Measurements from ENCODE around the gene MBLAC2.

Gene MBLAC2

DNA sequence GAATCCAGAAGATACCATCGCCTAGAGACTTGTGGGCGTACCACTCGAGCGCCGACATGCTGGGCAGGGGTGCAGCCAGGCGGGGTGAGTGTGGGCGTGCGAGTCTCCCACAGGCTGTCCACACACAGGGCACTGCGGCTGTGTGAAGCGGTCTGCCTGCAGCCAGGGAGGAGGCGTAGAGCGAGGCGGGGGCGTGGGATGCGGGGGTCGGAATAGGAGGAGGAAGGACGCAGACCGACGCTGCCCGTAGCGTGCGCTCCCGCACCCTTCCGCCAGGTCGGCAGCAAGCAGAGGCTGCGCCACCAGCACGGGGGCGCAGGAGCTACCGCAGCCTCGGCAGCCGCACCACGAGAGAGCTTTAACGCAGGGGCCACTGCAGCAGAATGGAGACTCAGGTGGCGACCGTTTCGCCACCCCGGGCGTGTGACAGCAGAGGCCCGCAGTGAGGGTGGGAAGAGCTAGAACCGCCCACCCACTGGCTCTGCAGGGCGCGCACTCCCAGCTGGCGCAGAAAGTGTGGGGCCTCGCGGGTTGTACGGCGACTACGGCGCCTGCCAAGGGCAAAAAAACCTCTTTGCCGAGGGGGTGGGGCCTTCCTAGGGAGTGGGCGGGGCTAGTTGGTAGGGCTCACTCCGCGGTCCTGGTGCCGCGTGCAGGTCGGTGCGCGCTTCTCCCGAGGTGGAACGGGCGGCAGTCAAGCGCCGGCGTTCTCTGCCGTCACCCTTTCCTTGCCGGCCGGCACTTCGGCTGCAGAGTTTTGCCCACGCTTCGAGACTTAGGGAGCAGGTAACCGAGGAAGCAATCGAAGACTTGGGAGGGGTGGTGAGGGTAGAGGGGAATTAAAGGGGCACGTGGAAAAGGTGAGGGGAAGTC, at the start of gene MBLAC2, which contains the start of gene POLR3G:
MBLAC2 (minus strand) TSS at position 537 of the 873 bp plus-strand sequence; CDS start at position 58, 479 bp downstream.
POLR3G (plus strand) TSS at position 630 of the 873 bp plus-strand sequence. CDS start 10,704 bp downstream, outside the sequence.
- TF ChIP-seq, protein P1, sequence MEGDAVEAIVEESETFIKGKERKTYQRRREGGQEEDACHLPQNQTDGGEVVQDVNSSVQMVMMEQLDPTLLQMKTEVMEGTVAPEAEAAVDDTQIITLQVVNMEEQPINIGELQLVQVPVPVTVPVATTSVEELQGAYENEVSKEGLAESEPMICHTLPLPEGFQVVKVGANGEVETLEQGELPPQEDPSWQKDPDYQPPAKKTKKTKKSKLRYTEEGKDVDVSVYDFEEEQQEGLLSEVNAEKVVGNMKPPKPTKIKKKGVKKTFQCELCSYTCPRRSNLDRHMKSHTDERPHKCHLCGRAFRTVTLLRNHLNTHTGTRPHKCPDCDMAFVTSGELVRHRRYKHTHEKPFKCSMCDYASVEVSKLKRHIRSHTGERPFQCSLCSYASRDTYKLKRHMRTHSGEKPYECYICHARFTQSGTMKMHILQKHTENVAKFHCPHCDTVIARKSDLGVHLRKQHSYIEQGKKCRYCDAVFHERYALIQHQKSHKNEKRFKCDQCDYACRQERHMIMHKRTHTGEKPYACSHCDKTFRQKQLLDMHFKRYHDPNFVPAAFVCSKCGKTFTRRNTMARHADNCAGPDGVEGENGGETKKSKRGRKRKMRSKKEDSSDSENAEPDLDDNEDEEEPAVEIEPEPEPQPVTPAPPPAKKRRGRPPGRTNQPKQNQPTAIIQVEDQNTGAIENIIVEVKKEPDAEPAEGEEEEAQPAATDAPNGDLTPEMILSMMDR (conservative IDR thresholded peaks at IDR 0.05; ENCODE audit: low read depth, low read length), result peak; percentile 39
- peak; percentile 65 for DNase-seq (ENCODE audit: low read depth)
- peak within 1 kb of the TSS; percentile 84 for H3K4me3 ChIP-seq (ENCODE audit: low read length)

DNA sequence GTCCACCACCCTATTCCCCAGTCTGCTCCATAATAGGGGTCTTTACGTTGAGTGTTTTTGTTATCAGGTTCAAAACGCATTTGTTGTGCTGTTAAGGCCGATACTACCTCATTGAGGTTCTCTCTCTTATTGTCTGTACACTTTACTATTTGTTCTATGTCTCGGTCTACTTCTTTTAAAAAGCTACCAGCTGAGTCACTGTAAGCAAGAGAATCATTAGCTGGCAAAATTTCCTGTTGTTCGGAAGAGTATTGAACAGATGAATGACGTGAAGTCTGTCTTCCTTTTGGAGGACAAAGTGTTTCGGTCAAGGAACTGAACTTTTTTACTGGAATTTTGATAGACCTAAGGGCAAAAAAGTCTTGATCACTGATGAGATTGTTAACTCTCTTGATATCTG, 44.5 kb upstream of the MBLAC2 start:
- TF ChIP-seq, protein P1 (conservative IDR thresholded peaks at IDR 0.05; ENCODE audit: low read depth, low read length), result no peak
- no peak overlapping the region for H3K4me3 ChIP-seq (ENCODE audit: low read length)
- no peak for DNase-seq (ENCODE audit: low read depth)

DNA sequence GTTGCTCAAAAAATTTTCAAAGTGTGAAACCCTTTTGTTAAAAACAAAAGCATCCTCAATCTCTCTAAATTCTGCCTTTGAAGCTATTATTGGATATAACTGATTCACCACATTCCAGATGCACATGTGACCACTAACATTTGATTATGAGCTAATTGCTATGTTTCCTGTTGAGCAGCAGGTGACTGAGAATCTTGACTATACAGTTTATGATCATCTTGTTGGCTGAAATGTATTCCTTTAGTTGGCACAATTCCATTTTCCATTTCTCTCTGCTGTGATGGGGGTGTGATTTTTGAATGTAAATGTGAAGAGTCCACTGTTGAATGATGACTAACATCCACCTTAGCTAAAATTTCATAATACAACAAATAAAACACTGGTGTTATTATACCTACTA, 44.1 kb upstream of the MBLAC2 start:
- TF ChIP-seq, protein P1 (conservative IDR thresholded peaks at IDR 0.05; ENCODE audit: low read depth, low read length), result no peak
- no peak for DNase-seq (ENCODE audit: low read depth)
- no peak overlapping the region for H3K4me3 ChIP-seq (ENCODE audit: low read length)

DNA sequence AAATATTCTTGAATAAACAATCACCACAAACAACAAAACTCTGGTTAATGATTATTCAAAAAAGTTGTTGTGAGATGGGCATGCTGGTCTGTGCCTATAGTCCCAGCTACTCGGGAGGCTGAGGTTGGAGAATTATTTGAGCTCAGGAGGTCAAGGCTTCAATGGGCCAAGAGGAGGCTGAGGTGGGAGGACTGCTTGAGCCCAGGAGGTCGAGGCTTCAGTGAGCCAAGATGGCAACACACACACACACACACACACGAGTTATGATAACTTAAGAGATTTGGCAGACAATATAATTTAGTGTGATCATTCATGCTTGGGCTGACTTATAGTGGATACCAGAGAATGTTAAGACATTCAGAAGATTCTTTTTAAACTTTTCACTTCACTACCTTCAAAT, 39.9 kb upstream of the MBLAC2 start:
- H3K4me3 ChIP-seq (ENCODE audit: low read length), result no peak overlapping the region
- no peak for DNase-seq (ENCODE audit: low read depth)
- TF ChIP-seq, protein P1 (conservative IDR thresholded peaks at IDR 0.05; ENCODE audit: low read depth, low read length), result no peak

DNA sequence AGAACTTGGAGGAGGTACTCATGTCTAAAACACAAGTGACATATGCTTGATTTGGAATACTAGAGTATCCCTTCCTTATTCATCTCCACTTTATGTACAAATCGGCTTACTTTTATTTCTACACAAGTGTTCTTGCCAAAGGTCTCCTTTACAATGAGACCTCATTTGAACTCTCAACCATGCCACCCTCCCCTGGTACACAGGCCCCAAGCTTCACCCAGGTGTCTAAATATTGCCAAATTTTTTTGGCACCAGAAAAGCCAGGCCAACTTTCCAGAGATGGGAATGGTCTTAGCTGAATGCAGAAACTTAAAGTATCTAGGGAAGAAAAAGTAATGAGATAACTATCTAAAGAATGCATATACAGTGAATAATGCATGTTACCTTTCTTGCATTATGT, 35.9 kb upstream of the MBLAC2 start:
- H3K4me3 ChIP-seq (ENCODE audit: low read length), result no peak overlapping the region
- DNase-seq (ENCODE audit: low read depth), result no peak
- TF ChIP-seq, protein P1 (conservative IDR thresholded peaks at IDR 0.05; ENCODE audit: low read depth, low read length), result no peak

DNA sequence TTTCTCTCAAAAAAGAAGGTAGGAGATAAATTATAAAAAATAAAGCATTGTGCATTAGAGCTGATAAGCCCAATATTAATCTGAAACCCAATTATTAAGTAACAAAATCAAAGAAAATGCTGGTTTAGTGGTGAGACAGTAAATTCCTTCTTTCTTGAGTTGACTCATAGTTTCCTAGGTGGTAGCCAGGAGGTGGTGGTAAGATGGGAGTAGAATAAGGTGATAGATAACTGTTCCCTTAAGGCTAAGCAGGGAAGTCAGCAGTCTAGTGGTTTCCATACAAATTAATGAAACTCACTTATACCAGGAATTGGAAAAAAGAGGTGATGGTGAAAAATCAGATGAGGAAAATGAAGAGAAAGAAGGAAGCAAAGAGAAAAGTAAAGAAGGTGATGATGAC, 31.6 kb upstream of the MBLAC2 start:
- TF ChIP-seq, protein P1 (conservative IDR thresholded peaks at IDR 0.05; ENCODE audit: low read depth, low read length), result no peak
- no peak for DNase-seq (ENCODE audit: low read depth)
- no peak overlapping the region for H3K4me3 ChIP-seq (ENCODE audit: low read length)

DNA sequence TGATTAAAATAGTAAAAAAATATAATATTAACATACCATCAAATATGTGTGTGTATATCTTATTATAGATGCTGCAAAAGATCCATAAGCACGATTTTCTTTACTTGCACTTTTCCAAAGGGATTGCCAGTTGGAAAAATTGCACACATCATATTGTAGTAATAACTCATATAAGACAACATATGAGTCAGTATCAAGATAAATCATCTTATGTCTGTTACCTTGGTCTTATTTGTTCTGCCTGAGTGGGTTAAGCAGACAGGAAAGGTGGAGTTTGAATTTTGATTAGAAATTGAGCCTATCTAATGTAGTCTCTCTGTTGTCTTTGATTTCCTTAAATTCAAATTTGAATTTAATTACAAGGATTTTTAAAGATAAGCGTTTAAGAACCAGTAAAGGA, 30.2 kb upstream of the MBLAC2 start:
- DNase-seq (ENCODE audit: low read depth), result no peak
- TF ChIP-seq, protein P1 (conservative IDR thresholded peaks at IDR 0.05; ENCODE audit: low read depth, low read length), result no peak
- no peak overlapping the region for H3K4me3 ChIP-seq (ENCODE audit: low read length)
